HepG2 (cell line): ENCODE measurements around the gene CNPPD1. TPM values are rescaled to one million over a fixed set of nuclear protein-coding genes. Genes with fewer than 3 reads are reported as not detected.
A peak's percentile ranks its signal among the peaks of the same experiment; 100 is the strongest.

ENCODE experiments used
- CBFB ChIP-seq: sonication (generic); formaldehyde crosslinking; IDR thresholded peaks from 2 replicates; pipeline ENCODE4 v1.4.0; 2020; ENCODE audit warnings: missing genetic modification reagents
- FOXA1 ChIP-seq, 2 experiments: fragments of 450-650 bp in 1 of 2; sonication (generic) in 1 of 2; formaldehyde crosslinking in 1 of 2; IDR thresholded peaks; 2 replicates each; pipeline versions ENCODE4 v1.4.0 to v1.6.1; 2016 to 2020; ENCODE audit warnings: missing genetic modification reagents in 1 of 2
- GATAD1 ChIP-seq: IDR thresholded peaks from 2 replicates; pipeline ENCODE4 v1.6.1; 2016; ENCODE audit warnings: missing genetic modification reagents, missing compliant biosample characterization
- KDM2A ChIP-seq: sonication (generic); formaldehyde crosslinking; IDR thresholded peaks from 2 replicates; pipeline ENCODE4 v1.4.0; 2020; ENCODE audit warnings: low read depth, missing genetic modification reagents, borderline replicate concordance
- NPAS2 ChIP-seq: sonication (generic); formaldehyde crosslinking; IDR thresholded peaks from 2 replicates; pipeline ENCODE4 v1.8.0; 2022; ENCODE audit warnings: mild to moderate bottlenecking, missing genetic modification reagents, borderline replicate concordance
- POGZ ChIP-seq: sonication (generic); formaldehyde crosslinking; IDR thresholded peaks from 2 replicates; pipeline ENCODE4 v1.4.0; 2020; ENCODE audit warnings: mild to moderate bottlenecking, missing genetic modification reagents
- RXRA ChIP-seq: sonication (generic); formaldehyde crosslinking; IDR thresholded peaks from 2 replicates; pipeline ENCODE4 v1.5.1; 2020; ENCODE audit warnings: missing genetic modification reagents
- TBX3 ChIP-seq: fragments of 450-650 bp; IDR thresholded peaks from 2 replicates; pipeline ENCODE4 v1.6.1; 2017; ENCODE audit warnings: antibody characterized with exemption, mild to moderate bottlenecking, inconsistent platforms, borderline replicate concordance
- WIZ ChIP-seq: sonication (generic); formaldehyde crosslinking; IDR thresholded peaks from 2 replicates; pipeline ENCODE4 v1.5.1; 2020; ENCODE audit warnings: mild to moderate bottlenecking, missing genetic modification reagents
- ZBTB8A ChIP-seq: sonication (generic); formaldehyde crosslinking; IDR thresholded peaks from 2 replicates; pipeline ENCODE4 v1.4.0; 2020; ENCODE audit warnings: mild to moderate bottlenecking, low read depth, missing genetic modification reagents, borderline replicate concordance
- ZNF138 ChIP-seq: sonication (generic); formaldehyde crosslinking; IDR thresholded peaks from 2 replicates; pipeline ENCODE4 v1.5.0; 2020; ENCODE audit warnings: mild to moderate bottlenecking, low read depth, missing genetic modification reagents
- ZNF468 ChIP-seq: sonication (generic); formaldehyde crosslinking; IDR thresholded peaks from 2 replicates; pipeline ENCODE4 v1.8.0; 2022; ENCODE audit warnings: mild to moderate bottlenecking, moderate library complexity, missing genetic modification reagents
- ZNF670 ChIP-seq: sonication (generic); formaldehyde crosslinking; IDR thresholded peaks from 2 replicates; pipeline ENCODE4 v1.8.0; 2022; ENCODE audit warnings: mild to moderate bottlenecking, missing genetic modification reagents, borderline replicate concordance
- polyA plus RNA-seq, 8 experiments: library from polyadenylated mRNA; depleted of rRNA in 3 of 8; stranded (reverse) in 7 of 8; unstranded in 1 of 8; fragments of >200 nt; fragmentation: Illumina TruSeq in 4 of 8; extraction: Trizol in 4 of 8; gene quantifications; 2 replicates each; pipeline versions ENCODE4 v1.2.1 to v1.2.3, GENCODE V29; 2011 to 2016; ENCODE audit warnings: low read depth in 4 of 8, missing spikeins in 1 of 8, mixed read lengths in 1 of 8; ENCODE audit not compliant: insufficient read depth in 1 of 8
- total RNA-seq, 5 experiments: library from RNA; depleted of rRNA; stranded (reverse); fragments of >200 nt; fragmentation: Illumina TruSeq; extraction: Trizol; gene quantifications; 2 replicates each; pipeline ENCODE4 v1.2.3, GENCODE V29; 2016; ENCODE audit warnings: low read depth in 1 of 5
- TF ChIP-seq, protein P1 (sequence below): sonication (generic); formaldehyde crosslinking; IDR thresholded peaks from 2 replicates; pipeline ENCODE4 v1.4.0; 2020; ENCODE audit warnings: missing genetic modification reagents
- TF ChIP-seq, protein P2 (sequence below), 2 experiments: sonication (generic) in 1 of 2; formaldehyde crosslinking in 1 of 2; IDR thresholded peaks; 2 replicates each; pipeline versions ENCODE4 v1.4.0 to v1.6.1; 2016 to 2020; ENCODE audit warnings: borderline replicate concordance in 1 of 2, low read depth in 1 of 2, mild to moderate bottlenecking in 1 of 2, missing genetic modification reagents in 1 of 2
- TF ChIP-seq, protein P3 (sequence below): sonication (generic); formaldehyde crosslinking; IDR thresholded peaks from 2 replicates; pipeline ENCODE4 v1.5.0; 2020; ENCODE audit warnings: mild to moderate bottlenecking, low read depth, missing genetic modification reagents, borderline replicate concordance
- TF ChIP-seq, protein P4 (sequence below): sonication (generic); formaldehyde crosslinking; IDR thresholded peaks from 2 replicates; pipeline ENCODE4 v1.4.0; 2020; ENCODE audit warnings: mild to moderate bottlenecking, low read depth, missing genetic modification reagents
- TF ChIP-seq, protein P5 (sequence below): sonication (generic); formaldehyde crosslinking; IDR thresholded peaks from 2 replicates; pipeline ENCODE4 v1.5.0; 2020; ENCODE audit warnings: missing genetic modification reagents

Gene CNPPD1
- total and polyA plus RNA-seq, 2 of the 13 experiments (the other 11 are each of a cell fraction or from before 2014, with no cell fraction given): 35.5 to 49.4 TPM

DNA sequence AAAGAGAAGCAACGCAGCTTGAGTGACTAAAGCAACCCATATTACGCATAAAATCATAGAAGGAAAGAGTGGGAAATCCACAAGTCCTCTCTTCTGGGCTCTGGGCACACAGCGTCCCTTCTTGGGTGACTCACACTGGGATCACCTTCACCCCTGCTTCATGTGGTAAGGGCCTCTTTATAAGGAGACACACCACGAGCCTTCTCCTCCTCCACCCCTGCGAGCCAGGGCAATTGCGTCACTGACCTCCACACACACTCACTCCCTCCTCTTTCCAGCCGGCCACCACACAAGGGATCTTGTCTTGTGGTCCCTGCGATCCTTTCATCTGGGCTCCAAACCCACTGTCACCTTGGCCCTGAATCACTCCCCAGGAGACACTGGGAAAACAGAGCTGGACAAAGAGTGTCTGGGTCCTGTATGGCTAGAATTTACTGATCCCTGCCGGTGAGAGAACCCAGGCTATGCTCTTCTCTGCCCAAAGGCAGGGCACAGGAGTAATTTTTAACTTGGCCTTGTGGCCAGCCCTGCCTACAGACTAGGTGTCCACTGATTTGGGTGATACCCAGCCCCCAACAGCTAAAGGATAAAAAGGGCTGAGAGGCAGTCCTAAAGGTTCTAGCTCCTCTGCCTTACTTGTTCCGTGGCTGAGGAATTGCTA lies 51.4 kb downstream of the CNPPD1 start (continued):
- TF ChIP-seq ZNF670 (CRISPR knock-in tag) (0 out of 2 replicates have a peak, but pooled peaks have one; percentile 28), ZNF468 (CRISPR knock-in tag) (no peak), ZBTB8A (CRISPR knock-in tag) (no peak), WIZ (CRISPR knock-in tag) (no peak), NPAS2 (no peak), KDM2A (CRISPR knock-in tag) (no peak), POGZ (CRISPR knock-in tag) (no peak), CBFB (0 out of 2 replicates have a peak, but pooled peaks have one; percentile 40), GATAD1 (CRISPR knock-in tag) (0 out of 2 replicates have a peak, but pooled peaks have one; percentile 33), RXRA (CRISPR knock-in tag) (peak; percentile 75; the same call in 1 of the 2 replicates), ZNF138 (CRISPR knock-in tag) (0 out of 2 replicates have a peak, but pooled peaks have one; percentile 48), FOXA1 (IDR thresholded peaks at IDR 0.05) (no peak), FOXA1 (CRISPR knock-in tag; IDR thresholded peaks at IDR 0.05) (peak; percentile 36; the same call in 1 of the 2 replicates), TBX3 (no peak)
- TF ChIP-seq, protein P1, sequence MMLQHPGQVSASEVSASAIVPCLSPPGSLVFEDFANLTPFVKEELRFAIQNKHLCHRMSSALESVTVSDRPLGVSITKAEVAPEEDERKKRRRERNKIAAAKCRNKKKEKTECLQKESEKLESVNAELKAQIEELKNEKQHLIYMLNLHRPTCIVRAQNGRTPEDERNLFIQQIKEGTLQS: peak; percentile 79
- TF ChIP-seq, protein P2, sequence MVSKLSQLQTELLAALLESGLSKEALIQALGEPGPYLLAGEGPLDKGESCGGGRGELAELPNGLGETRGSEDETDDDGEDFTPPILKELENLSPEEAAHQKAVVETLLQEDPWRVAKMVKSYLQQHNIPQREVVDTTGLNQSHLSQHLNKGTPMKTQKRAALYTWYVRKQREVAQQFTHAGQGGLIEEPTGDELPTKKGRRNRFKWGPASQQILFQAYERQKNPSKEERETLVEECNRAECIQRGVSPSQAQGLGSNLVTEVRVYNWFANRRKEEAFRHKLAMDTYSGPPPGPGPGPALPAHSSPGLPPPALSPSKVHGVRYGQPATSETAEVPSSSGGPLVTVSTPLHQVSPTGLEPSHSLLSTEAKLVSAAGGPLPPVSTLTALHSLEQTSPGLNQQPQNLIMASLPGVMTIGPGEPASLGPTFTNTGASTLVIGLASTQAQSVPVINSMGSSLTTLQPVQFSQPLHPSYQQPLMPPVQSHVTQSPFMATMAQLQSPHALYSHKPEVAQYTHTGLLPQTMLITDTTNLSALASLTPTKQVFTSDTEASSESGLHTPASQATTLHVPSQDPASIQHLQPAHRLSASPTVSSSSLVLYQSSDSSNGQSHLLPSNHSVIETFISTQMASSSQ (IDR thresholded peaks at IDR 0.05; ENCODE audit: low read depth): 0 out of 2 replicates have a peak, but pooled peaks have one; percentile 8
- TF ChIP-seq, protein P2 (CRISPR knock-in tag; IDR thresholded peaks at IDR 0.05; ENCODE audit: borderline replicate concordance): peak; percentile 46; the same call in 1 of the 2 replicates
- TF ChIP-seq, protein P3, sequence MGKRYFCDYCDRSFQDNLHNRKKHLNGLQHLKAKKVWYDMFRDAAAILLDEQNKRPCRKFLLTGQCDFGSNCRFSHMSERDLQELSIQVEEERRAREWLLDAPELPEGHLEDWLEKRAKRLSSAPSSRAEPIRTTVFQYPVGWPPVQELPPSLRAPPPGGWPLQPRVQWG (CRISPR knock-in tag): no peak
- TF ChIP-seq, protein P4, sequence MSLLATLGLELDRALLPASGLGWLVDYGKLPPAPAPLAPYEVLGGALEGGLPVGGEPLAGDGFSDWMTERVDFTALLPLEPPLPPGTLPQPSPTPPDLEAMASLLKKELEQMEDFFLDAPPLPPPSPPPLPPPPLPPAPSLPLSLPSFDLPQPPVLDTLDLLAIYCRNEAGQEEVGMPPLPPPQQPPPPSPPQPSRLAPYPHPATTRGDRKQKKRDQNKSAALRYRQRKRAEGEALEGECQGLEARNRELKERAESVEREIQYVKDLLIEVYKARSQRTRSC: no peak
- TF ChIP-seq, protein P5, sequence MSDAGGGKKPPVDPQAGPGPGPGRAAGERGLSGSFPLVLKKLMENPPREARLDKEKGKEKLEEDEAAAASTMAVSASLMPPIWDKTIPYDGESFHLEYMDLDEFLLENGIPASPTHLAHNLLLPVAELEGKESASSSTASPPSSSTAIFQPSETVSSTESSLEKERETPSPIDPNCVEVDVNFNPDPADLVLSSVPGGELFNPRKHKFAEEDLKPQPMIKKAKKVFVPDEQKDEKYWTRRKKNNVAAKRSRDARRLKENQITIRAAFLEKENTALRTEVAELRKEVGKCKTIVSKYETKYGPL (CRISPR knock-in tag): no peak
